Measurements from ENCODE around the gene FBLN2.

The FBLN2 gene

DNA sequence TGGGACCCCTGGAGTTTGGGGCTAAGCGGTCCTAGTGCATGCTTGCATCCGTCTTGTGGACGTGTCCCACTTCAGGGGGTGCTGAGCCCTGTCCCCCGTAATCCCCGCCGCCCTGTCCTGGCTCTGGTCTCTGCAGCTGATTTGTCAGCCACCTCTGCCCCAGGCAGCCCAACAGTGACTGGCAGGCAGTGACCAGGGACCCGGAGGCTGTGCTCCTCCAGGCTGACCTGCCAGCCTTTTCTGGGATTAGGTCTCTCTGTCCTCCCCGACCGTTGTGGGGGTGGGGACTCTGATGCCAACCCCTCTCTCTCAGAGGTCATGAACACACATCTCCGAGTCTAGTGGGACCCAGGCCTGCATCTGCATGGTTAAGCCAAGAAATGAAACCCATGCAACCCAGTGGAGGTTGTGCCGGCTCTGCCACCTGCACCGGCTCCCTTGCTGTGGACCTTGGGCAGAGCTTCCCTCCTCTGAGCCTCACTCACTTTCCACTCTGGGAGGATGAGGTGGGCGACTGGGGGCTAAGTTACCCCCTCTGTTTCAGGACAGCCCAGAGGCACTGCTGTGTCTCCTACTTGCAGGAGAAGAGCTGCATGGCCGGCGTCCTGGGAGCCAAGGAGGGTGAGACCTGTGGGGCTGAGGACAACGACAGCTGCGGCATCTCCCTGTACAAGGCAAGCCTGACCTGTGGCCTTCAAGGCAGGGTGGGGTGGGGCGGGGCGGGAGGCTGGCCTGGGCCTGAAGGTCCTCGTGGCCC, 60.2 kb downstream of the FBLN2 start:
- TF ChIP-seq, protein P1, sequence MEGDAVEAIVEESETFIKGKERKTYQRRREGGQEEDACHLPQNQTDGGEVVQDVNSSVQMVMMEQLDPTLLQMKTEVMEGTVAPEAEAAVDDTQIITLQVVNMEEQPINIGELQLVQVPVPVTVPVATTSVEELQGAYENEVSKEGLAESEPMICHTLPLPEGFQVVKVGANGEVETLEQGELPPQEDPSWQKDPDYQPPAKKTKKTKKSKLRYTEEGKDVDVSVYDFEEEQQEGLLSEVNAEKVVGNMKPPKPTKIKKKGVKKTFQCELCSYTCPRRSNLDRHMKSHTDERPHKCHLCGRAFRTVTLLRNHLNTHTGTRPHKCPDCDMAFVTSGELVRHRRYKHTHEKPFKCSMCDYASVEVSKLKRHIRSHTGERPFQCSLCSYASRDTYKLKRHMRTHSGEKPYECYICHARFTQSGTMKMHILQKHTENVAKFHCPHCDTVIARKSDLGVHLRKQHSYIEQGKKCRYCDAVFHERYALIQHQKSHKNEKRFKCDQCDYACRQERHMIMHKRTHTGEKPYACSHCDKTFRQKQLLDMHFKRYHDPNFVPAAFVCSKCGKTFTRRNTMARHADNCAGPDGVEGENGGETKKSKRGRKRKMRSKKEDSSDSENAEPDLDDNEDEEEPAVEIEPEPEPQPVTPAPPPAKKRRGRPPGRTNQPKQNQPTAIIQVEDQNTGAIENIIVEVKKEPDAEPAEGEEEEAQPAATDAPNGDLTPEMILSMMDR (conservative IDR thresholded peaks at IDR 0.05; ENCODE audit: low read depth, low read length) = no peak
- Histone ChIP-seq H3K9ac (no peak overlapping the region), H3K27ac (no peak overlapping the region), H3K79me2 (ENCODE audit: insufficient read depth, low read depth) (no peaks in the 10 kb centered on the region), H2AFZ (ENCODE audit: low read depth) (no peak overlapping the region), H3K4me1 (ENCODE audit: low read depth, poor library complexity, severe bottlenecking) (no peaks in the 10 kb centered on the region), H3K4me3 (IDR thresholded peaks at IDR 0.05; ENCODE audit: insufficient read depth, low read depth, low read length) (no peak overlapping the region), H4K20me1 (ENCODE audit: insufficient read depth) (no peaks in the 10 kb centered on the region), H3K36me3 (ENCODE audit: insufficient read depth) (no peaks in the 10 kb centered on the region), H3K4me2 (no peak overlapping the region), H3K27me3 (ENCODE audit: insufficient read depth, low read depth) (no peaks in the 10 kb centered on the region)

DNA sequence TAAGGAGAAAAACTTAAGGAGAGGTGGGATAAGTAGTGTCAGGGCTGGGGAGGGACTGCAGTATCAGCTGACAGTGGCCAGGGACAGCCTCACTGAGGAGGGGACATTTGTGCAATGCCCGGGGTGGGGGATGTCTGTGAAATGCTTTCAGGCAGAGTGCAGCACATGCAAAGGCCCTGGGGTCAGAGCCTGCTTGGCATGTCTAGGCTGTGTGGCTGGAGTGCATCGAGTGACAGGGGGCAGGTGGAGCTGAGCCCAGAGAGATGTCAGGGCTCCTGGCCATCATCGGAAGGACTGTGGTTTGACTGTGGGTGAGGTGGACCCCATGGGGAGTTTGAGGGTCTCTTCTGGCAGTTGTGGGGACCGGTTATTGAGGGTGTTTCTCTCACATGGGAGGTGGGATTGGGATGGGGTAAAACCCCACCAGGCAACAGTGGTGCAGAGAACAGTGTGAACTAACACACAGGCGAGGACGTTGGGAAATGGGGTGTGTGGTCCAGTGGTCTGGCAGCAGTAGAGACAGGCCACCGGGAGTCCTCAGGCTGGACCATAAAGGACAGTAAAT, 61.2 kb downstream of the FBLN2 start:
- H3K4me2 ChIP-seq = no peak overlapping the region
- no peak overlapping the region for H3K27ac ChIP-seq
- H4K20me1 ChIP-seq (ENCODE audit: insufficient read depth) = no peaks in the 10 kb centered on the region
- no peaks in the 10 kb centered on the region for H3K27me3 ChIP-seq (ENCODE audit: insufficient read depth, low read depth)
- H3K4me3 ChIP-seq (IDR thresholded peaks at IDR 0.05; ENCODE audit: insufficient read depth, low read depth, low read length) = no peak overlapping the region
- H3K4me1 ChIP-seq (ENCODE audit: low read depth, poor library complexity, severe bottlenecking) = no peaks in the 10 kb centered on the region
- H2AFZ ChIP-seq (ENCODE audit: low read depth) = no peak overlapping the region
- no peaks in the 10 kb centered on the region for H3K36me3 ChIP-seq (ENCODE audit: insufficient read depth)
- H3K79me2 ChIP-seq (ENCODE audit: insufficient read depth, low read depth) = no peaks in the 10 kb centered on the region
- TF ChIP-seq, protein P1 (conservative IDR thresholded peaks at IDR 0.05; ENCODE audit: low read depth, low read length) = no peak
- no peak overlapping the region for H3K9ac ChIP-seq

DNA sequence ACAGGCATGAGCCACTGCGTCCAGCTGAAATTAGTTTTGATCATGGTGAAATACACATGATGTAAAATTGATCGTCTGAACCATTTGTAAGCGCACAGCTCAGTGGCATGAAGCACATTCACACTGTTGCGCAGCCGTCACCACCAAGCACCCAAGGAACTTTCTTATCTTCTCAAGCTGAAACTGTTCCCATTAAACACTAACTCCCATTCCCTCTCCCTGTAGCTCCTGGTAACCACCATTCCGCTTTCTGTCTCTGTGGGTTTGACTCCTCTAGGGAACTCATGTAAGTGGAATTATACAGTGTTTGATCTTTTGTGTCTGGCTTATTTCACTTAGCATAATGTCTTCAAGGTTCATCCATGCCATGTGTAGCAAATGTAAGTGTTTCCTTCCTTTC, 62.3 kb downstream of the FBLN2 start:
- H3K27me3 ChIP-seq (ENCODE audit: insufficient read depth, low read depth) = no peaks in the 10 kb centered on the region
- no peak overlapping the region for H3K27ac ChIP-seq
- H3K4me2 ChIP-seq = no peak overlapping the region

DNA sequence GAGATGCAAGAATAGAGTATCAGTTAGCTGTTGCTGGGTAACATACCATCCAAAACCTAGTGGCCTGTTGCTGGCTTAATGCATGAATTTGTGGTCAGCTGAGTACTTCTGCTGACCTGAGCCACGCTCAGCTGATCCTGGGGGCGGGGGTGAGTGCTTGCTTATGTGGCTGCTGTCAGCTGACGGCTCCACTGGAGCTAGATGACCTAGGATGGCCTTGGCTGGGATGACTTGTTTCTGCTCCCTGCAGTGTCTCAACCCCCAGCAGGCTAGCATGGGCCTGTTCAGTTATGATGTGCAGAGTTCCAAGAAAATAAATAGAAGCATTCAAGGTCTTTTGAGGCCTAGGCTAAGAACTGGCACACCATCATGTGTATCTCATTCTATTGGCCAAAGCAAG, 63.9 kb downstream of the FBLN2 start:
- Histone ChIP-seq H3K36me3 (ENCODE audit: insufficient read depth) (no peaks in the 10 kb centered on the region), H3K79me2 (ENCODE audit: insufficient read depth, low read depth) (no peaks in the 10 kb centered on the region), H3K4me2 (no peak overlapping the region), H3K9ac (no peak overlapping the region), H2AFZ (ENCODE audit: low read depth) (no peak overlapping the region), H3K27ac (no peak overlapping the region), H3K4me1 (ENCODE audit: low read depth, poor library complexity, severe bottlenecking) (no peaks in the 10 kb centered on the region), H3K4me3 (IDR thresholded peaks at IDR 0.05; ENCODE audit: insufficient read depth, low read depth, low read length) (no peak overlapping the region), H4K20me1 (ENCODE audit: insufficient read depth) (no peaks in the 10 kb centered on the region), H3K27me3 (ENCODE audit: insufficient read depth, low read depth) (no peaks in the 10 kb centered on the region)
- TF ChIP-seq, protein P1 (conservative IDR thresholded peaks at IDR 0.05; ENCODE audit: low read depth, low read length) = no peak

More for the DNA sequence above, 62.3 kb downstream of the FBLN2 start:
- H2AFZ ChIP-seq (ENCODE audit: low read depth) = no peak overlapping the region
- no peaks in the 10 kb centered on the region for H3K36me3 ChIP-seq (ENCODE audit: insufficient read depth)
- TF ChIP-seq, protein P1 (conservative IDR thresholded peaks at IDR 0.05; ENCODE audit: low read depth, low read length) = no peak
- no peaks in the 10 kb centered on the region for H4K20me1 ChIP-seq (ENCODE audit: insufficient read depth)
- H3K9ac ChIP-seq = no peak overlapping the region
- H3K79me2 ChIP-seq (ENCODE audit: insufficient read depth, low read depth) = no peaks in the 10 kb centered on the region
- no peaks in the 10 kb centered on the region for H3K4me1 ChIP-seq (ENCODE audit: low read depth, poor library complexity, severe bottlenecking)
- H3K4me3 ChIP-seq (IDR thresholded peaks at IDR 0.05; ENCODE audit: insufficient read depth, low read depth, low read length) = no peak overlapping the region
